KOPT-K1 (cell line): Measurements from ENCODE around the gene EYS.
"Not testable (repeated sequence)": the region's sequence is repeated elsewhere in the genome, so short reads cannot be mapped to it uniquely, and the experiment has no call there.

ENCODE experiments used
- H3K27ac ChIP-seq: fragments of 200-600 bp; sonication (generic); 2 replicates; pipeline ENCODE4 v1.5.1; 2016; ENCODE audit warnings: antibody characterized with exemption, mild to moderate bottlenecking, low read depth, low read length; ENCODE audit not compliant: poor library complexity, severe bottlenecking
- H3K36me3 ChIP-seq: fragments of 200-600 bp; sonication (generic); 2 replicates; pipeline ENCODE4 v1.5.1; 2017; ENCODE audit warnings: antibody characterized with exemption, mild to moderate bottlenecking, low read length, moderate library complexity; ENCODE audit not compliant: insufficient read depth
- H3K9me3 ChIP-seq: fragments of 200-600 bp; sonication (generic); 2 replicates; pipeline ENCODE4 v1.5.1; 2017; ENCODE audit warnings: antibody characterized with exemption, low read length, mild to moderate bottlenecking; ENCODE audit not compliant: insufficient read depth, poor library complexity, severe bottlenecking

The EYS gene

GRCh38 chr6:64252256-64252655 lies 1454.8 kb downstream of the EYS start:
- Histone ChIP-seq H3K36me3 (no peaks in the 10 kb centered on the region), H3K27ac (no peak overlapping the region), H3K9me3 (no peaks in the 10 kb centered on the region)

- Histone ChIP-seq H3K27ac (no peak overlapping the region), H3K9me3 (no peaks in the 10 kb centered on the region), H3K36me3 (no peaks in the 10 kb centered on the region)
Measured at GRCh38 chr6:64250126-64250525, 1456.9 kb downstream of the EYS start.

- H3K36me3 ChIP-seq = no peaks in the 10 kb centered on the region
Measured at GRCh38 chr6:64249115-64249514, 1457.9 kb downstream of the EYS start.

GRCh38 chr6:64243618-64244017 lies 1463.4 kb downstream of the EYS start:
- no peaks in the 10 kb centered on the region for H3K9me3 ChIP-seq
- no peaks in the 10 kb centered on the region for H3K36me3 ChIP-seq
- H3K27ac ChIP-seq = no peak overlapping the region

More at GRCh38 chr6:64249115-64249514, 1457.9 kb downstream of the EYS start:
- Histone ChIP-seq H3K9me3 (no peaks in the 10 kb centered on the region), H3K27ac (no peak overlapping the region)

GRCh38 chr6:64238908-64239307 lies 1468.1 kb downstream of the EYS start:
- not testable (repeated sequence) for H3K9me3 ChIP-seq, H3K27ac ChIP-seq, H3K36me3 ChIP-seq

- Histone ChIP-seq H3K27ac (no peak overlapping the region), H3K9me3 (no peaks in the 10 kb centered on the region), H3K36me3 (no peaks in the 10 kb centered on the region)
Measured at GRCh38 chr6:64238071-64238470, 1469.0 kb downstream of the EYS start.

GRCh38 chr6:64233746-64234145 lies 1473.3 kb downstream of the EYS start:
- no peak overlapping the region for H3K27ac ChIP-seq
- no peaks in the 10 kb centered on the region for H3K9me3 ChIP-seq

GRCh38 chr6:64231928-64232327 lies 1475.1 kb downstream of the EYS start:
- H3K36me3 ChIP-seq = no peaks in the 10 kb centered on the region
- no peaks in the 10 kb centered on the region for H3K9me3 ChIP-seq
- no peak overlapping the region for H3K27ac ChIP-seq

More at GRCh38 chr6:64233746-64234145, 1473.3 kb downstream of the EYS start:
- no peaks in the 10 kb centered on the region for H3K36me3 ChIP-seq

GRCh38 chr6:64230530-64230929 lies 1476.5 kb downstream of the EYS start:
- H3K27ac ChIP-seq = no peak overlapping the region
- no peaks in the 10 kb centered on the region for H3K36me3 ChIP-seq
- H3K9me3 ChIP-seq = no peaks in the 10 kb centered on the region

GRCh38 chr6:64227863-64228262 lies 1479.2 kb downstream of the EYS start:
- Histone ChIP-seq H3K27ac (no peak overlapping the region), H3K9me3 (no peaks in the 10 kb centered on the region), H3K36me3 (no peaks in the 10 kb centered on the region)

GRCh38 chr6:64225503-64225902 lies 1481.5 kb downstream of the EYS start:
- no peak overlapping the region for H3K27ac ChIP-seq
- no peaks in the 10 kb centered on the region for H3K36me3 ChIP-seq

GRCh38 chr6:64224819-64225218 lies 1482.2 kb downstream of the EYS start:
- H3K9me3 ChIP-seq = no peaks in the 10 kb centered on the region
- no peaks in the 10 kb centered on the region for H3K36me3 ChIP-seq
- H3K27ac ChIP-seq = no peak overlapping the region

More at GRCh38 chr6:64225503-64225902, 1481.5 kb downstream of the EYS start:
- H3K9me3 ChIP-seq = no peaks in the 10 kb centered on the region

- no peak overlapping the region for H3K27ac ChIP-seq
- no peaks in the 10 kb centered on the region for H3K36me3 ChIP-seq
- no peaks in the 10 kb centered on the region for H3K9me3 ChIP-seq
Measured at GRCh38 chr6:64221776-64222175, 1485.2 kb downstream of the EYS start.

GRCh38 chr6:64220801-64221200 lies 1486.2 kb downstream of the EYS start:
- H3K9me3 ChIP-seq = no peaks in the 10 kb centered on the region
- H3K27ac ChIP-seq = no peak overlapping the region
- H3K36me3 ChIP-seq = no peaks in the 10 kb centered on the region

GRCh38 chr6:64217721-64218620 lies 1489.1 kb downstream of the EYS start:
- Histone ChIP-seq H3K27ac (no peak overlapping the region), H3K36me3 (no peaks in the 10 kb centered on the region), H3K9me3 (no peaks in the 10 kb centered on the region)

GRCh38 chr6:64214373-64214772 lies 1492.7 kb downstream of the EYS start:
- no peaks in the 10 kb centered on the region for H3K36me3 ChIP-seq
- H3K9me3 ChIP-seq = no peaks in the 10 kb centered on the region
- no peak overlapping the region for H3K27ac ChIP-seq
